K562 (cell line): ENCODE results near the gene MYCBPAP. TPM values are rescaled to one million over a fixed set of nuclear protein-coding genes. Genes with fewer than 3 reads are reported as not detected.
A peak's percentile ranks its signal among the peaks of the same experiment; 100 is the strongest.

Source experiments
- CTCF ChIP-seq, 3 experiments: IDR thresholded peaks in 2 of 3; conservative IDR thresholded peaks in 1 of 3; 2 replicates each; pipeline ENCODE4 v1.5.1; 2011 to 2012; ENCODE audit warnings: low read length in 3 of 3, mild to moderate bottlenecking in 3 of 3, control low read depth in 2 of 3, improper control_type of control experiment in 1 of 3, inconsistent platforms in 1 of 3, low read depth in 1 of 3, mixed read lengths in 1 of 3, moderate library complexity in 1 of 3; ENCODE audit not compliant: insufficient read depth in 2 of 3
- FOXM1 ChIP-seq, 2 experiments: fragments of 450-650 bp in 1 of 2; sonication (generic) in 1 of 2; formaldehyde crosslinking in 1 of 2; IDR thresholded peaks; 2 replicates each; pipeline versions ENCODE4 v1.6.1 to v1.9.0; 2017 to 2022; ENCODE audit warnings: low read depth in 2 of 2, mild to moderate bottlenecking in 2 of 2, missing genetic modification reagents in 1 of 2, moderate library complexity in 1 of 2
- FOXP1 ChIP-seq: sonication (generic); formaldehyde crosslinking; IDR thresholded peaks from 2 replicates; pipeline ENCODE4 v1.8.0; 2022; ENCODE audit warnings: mild to moderate bottlenecking, missing genetic modification reagents
- RHOXF2B ChIP-seq: fragments of 250-450 bp; sonication (Bioruptor Pico); conservative IDR thresholded peaks from 2 replicates; pipeline ENCODE4 v1.5.1; 2021
- STAT5B ChIP-seq: fragments of 250-450 bp; sonication (Bioruptor Pico); IDR thresholded peaks from 2 replicates; pipeline ENCODE4 v1.8.0; 2021; ENCODE audit warnings: mild to moderate bottlenecking, inconsistent platforms
- TCF3 ChIP-seq: sonication (generic); formaldehyde crosslinking; IDR thresholded peaks from 2 replicates; pipeline ENCODE4 v1.4.0; 2020; ENCODE audit warnings: mild to moderate bottlenecking, missing genetic modification reagents
- UBTF ChIP-seq, 2 experiments: IDR thresholded peaks; 2 replicates each; pipeline ENCODE4 v1.6.1; 2012; ENCODE audit warnings: improper control_type of control experiment in 2 of 2, low read depth in 2 of 2, low read length in 2 of 2, borderline replicate concordance in 1 of 2
- XRCC5 ChIP-seq: fragments of 200-400 bp; formaldehyde crosslinking; IDR thresholded peaks from 2 replicates; pipeline ENCODE4 v1.6.1; 2017; ENCODE audit warnings: low read depth, mild to moderate bottlenecking, low read length
- ZBTB5 ChIP-seq: fragments of 450-650 bp; IDR thresholded peaks from 2 replicates; pipeline ENCODE4 v1.6.1; 2017; ENCODE audit warnings: antibody characterized with exemption
- ZNF146 ChIP-seq: IDR thresholded peaks from one replicate; pipeline ENCODE4 v1.6.1; 2018; ENCODE audit warnings: missing compliant biosample characterization; ENCODE audit not compliant: unreplicated experiment
- ZNF165 ChIP-seq: fragments of 250-450 bp; sonication (Bioruptor Pico); IDR thresholded peaks from 2 replicates; pipeline ENCODE4 v1.4.0; 2020; ENCODE audit warnings: borderline replicate concordance
- ZNF282 ChIP-seq: sonication (generic); formaldehyde crosslinking; IDR thresholded peaks from 2 replicates; pipeline ENCODE4 v1.8.1; 2023; ENCODE audit warnings: missing genetic modification reagents
- ZNF408 ChIP-seq: fragments of 250-450 bp; sonication (Bioruptor Pico); IDR thresholded peaks from 2 replicates; pipeline ENCODE4 v1.4.0; 2020; ENCODE audit warnings: low read depth, mild to moderate bottlenecking, moderate library complexity
- ZNF592 ChIP-seq: fragments of 450-650 bp; IDR thresholded peaks from 2 replicates; pipeline ENCODE4 v1.6.1; 2017; ENCODE audit warnings: antibody characterized with exemption, mild to moderate bottlenecking
- ZNF695 ChIP-seq: fragments of 450-650 bp; formaldehyde crosslinking; IDR thresholded peaks from 2 replicates; pipeline ENCODE4 v1.4.0; 2020; ENCODE audit warnings: mild to moderate bottlenecking, moderate library complexity
- polyA plus RNA-seq, 8 experiments: library from polyadenylated mRNA; depleted of rRNA in 4 of 8; stranded (reverse) in 5 of 8; unstranded in 3 of 8; fragments of >200 nt; fragmentation: Nextera tagmentation in 2 of 8; fragmentation: Illumina TruSeq in 1 of 8; extraction: Ambion mirVana in 2 of 8; extraction: Trizol in 1 of 8; gene quantifications; 2 replicates each; pipeline versions ENCODE4 v1.2.1 to v1.2.3, GENCODE V29; 2011 to 2014; ENCODE audit warnings: inconsistent platforms in 1 of 8, missing spikeins in 1 of 8
- total RNA-seq, 7 experiments: library from RNA; depleted of rRNA in 6 of 7; stranded (reverse); fragments of >200 nt in 6 of 7; fragmentation: Illumina TruSeq in 2 of 7; extraction: Trizol in 2 of 7; gene quantifications; 2 replicates each; pipeline versions ENCODE4 v1.2.1 to v1.2.3, GENCODE V29; 2011 to 2021; ENCODE audit warnings: low replicate concordance in 1 of 7

MYCBPAP gene
- total and polyA plus RNA-seq, 9 of the 15 experiments (the other 6 are each of a cell fraction or from before 2014, with no cell fraction given): not detected

- TF ChIP-seq ZNF592: peak; percentile 86
- TF ChIP-seq STAT5B (CRISPR knock-in tag): no peak
- TF ChIP-seq CTCF (IDR thresholded peaks at IDR 0.05 in 2 of 3, conservative IDR thresholded peaks at IDR 0.05 in 1 of 3; ENCODE audit: insufficient read depth in 2 of 3, low read depth in 1 of 3, low read length in 3 of 3): peak; percentile 76 to 96 (median 82)
- TF ChIP-seq ZNF408 (CRISPR knock-in tag): no peak
- 0 out of 2 replicates have a peak, but pooled peaks have one; percentile 16 for TF ChIP-seq XRCC5
- TF ChIP-seq FOXM1 (IDR thresholded peaks at IDR 0.05; ENCODE audit: low read depth): no peak
- no peak for TF ChIP-seq FOXM1 (CRISPR knock-in tag; IDR thresholded peaks at IDR 0.05; ENCODE audit: low read depth)
- TF ChIP-seq ZNF146 (CRISPR knock-in tag): no peak
- TF ChIP-seq ZNF165 (CRISPR knock-in tag): no peak
- peak; percentile 98 for TF ChIP-seq FOXP1 (CRISPR knock-in tag)
- peak; percentile 58 for TF ChIP-seq TCF3 (CRISPR knock-in tag)
- TF ChIP-seq ZNF282 (CRISPR knock-in tag): 0 out of 2 replicates have a peak, but pooled peaks have one; percentile 28
- TF ChIP-seq ZBTB5: no peak
- TF ChIP-seq RHOXF2B (CRISPR knock-in tag): no peak
- no peak for TF ChIP-seq ZNF695 (CRISPR knock-in tag)
- TF ChIP-seq UBTF (IDR thresholded peaks at IDR 0.05; ENCODE audit: borderline replicate concordance in 1 of 2, low read depth in 2 of 2, low read length in 2 of 2): peak; percentile 92 to 95; a peak in 3 of 4 replicates
These were observed 29.6 kb upstream of the MYCBPAP start, which contains the start of gene RSAD1 (continued) for GRCh38 chr17:50478391-50479381.
